ENCODE measurements around the gene FDX1.
"Not testable (repeated sequence)": the region's sequence is repeated elsewhere in the genome, so short reads cannot be mapped to it uniquely, and the experiment has no call there.

FDX1 gene

GRCh38 chr11:110429731-110430266 is at the start of gene FDX1:
TSS of gene FDX1 (plus strand) at chr11:110429948. CDS start at chr11:110430121, 173 bp downstream.
- peak; percentile 68 for DNase-seq

- DNase-seq = no peak
Observed at GRCh38 chr11:110380836-110381622, 48.7 kb upstream of the FDX1 start.

- DNase-seq = not testable (repeated sequence)
Observed at GRCh38 chr11:110388231-110388630, 41.5 kb upstream of the FDX1 start.

GRCh38 chr11:110389965-110390364 is 39.8 kb upstream of the FDX1 start:
- no peak for DNase-seq

- DNase-seq = no peak
Observed at GRCh38 chr11:110392056-110392455, 37.7 kb upstream of the FDX1 start.

GRCh38 chr11:110397668-110398286 is 32.0 kb upstream of the FDX1 start:
- not testable (repeated sequence) for DNase-seq

- not testable (repeated sequence) for DNase-seq
Observed at GRCh38 chr11:110403585-110403984, 26.2 kb upstream of the FDX1 start.

- not testable (repeated sequence) for DNase-seq
Observed at GRCh38 chr11:110405636-110406035, 24.1 kb upstream of the FDX1 start.

GRCh38 chr11:110407315-110407714 is 22.4 kb upstream of the FDX1 start:
- no peak for DNase-seq

GRCh38 chr11:110409174-110409573 is 20.6 kb upstream of the FDX1 start:
- DNase-seq = no peak

GRCh38 chr11:110410651-110411050 is 19.1 kb upstream of the FDX1 start:
- no peak for DNase-seq

GRCh38 chr11:110415081-110415480 is 14.7 kb upstream of the FDX1 start:
- DNase-seq = no peak

- DNase-seq = not testable (repeated sequence)
Observed at GRCh38 chr11:110421658-110422057, 8.1 kb upstream of the FDX1 start.

- no peak for DNase-seq
Observed at GRCh38 chr11:110422306-110422905, 7.3 kb upstream of the FDX1 start.

- no peak for DNase-seq
Observed at GRCh38 chr11:110424775-110425444, 4.8 kb upstream of the FDX1 start.

GRCh38 chr11:110425751-110426545 is 3.8 kb upstream of the FDX1 start:
- no peak for DNase-seq

GRCh38 chr11:110428040-110428439 is 1.7 kb upstream of the FDX1 start:
- no peak for DNase-seq

- DNase-seq = no peak
Observed at GRCh38 chr11:110428956-110429730, 605 bp upstream of the FDX1 start.

GRCh38 chr11:110430267-110431050 is 711 bp downstream of the FDX1 start:
- DNase-seq = peak; percentile 46

GRCh38 chr11:110431051-110431672 is 1.4 kb downstream of the FDX1 start:
- no peak for DNase-seq

All from kidney glomerular epithelial cell (primary cell).